RWPE1 (cell line): Measurements from ENCODE around the gene HELB.

Experiments
- CTCF ChIA-PET: fragments of 350-600 bp; sonication (Branson Sonifier 250); formaldehyde crosslinking; extraction: SDS; loops from one replicate; lab custom pipeline; 2021; lab: Yijun Ruan, JAX
- POLR2A ChIA-PET: fragments of 400-600 bp; formaldehyde crosslinking; extraction: SDS; loops from one replicate; lab custom pipeline; 2020; ENCODE audit warnings: antibody characterized with exemption; ENCODE audit not compliant: low non-redundant PET; lab: Yijun Ruan, JAX
- DNase-seq: peaks from one replicate; pipeline ENCODE4 v3.0.0; 2012; ENCODE audit warnings: low spot score
- H3K27ac ChIP-seq: fragments of 450-650 bp; 2 replicates; pipeline ENCODE4 v1.5.1; 2017
- CTCF ChIP-seq: fragments of 450-650 bp; conservative IDR thresholded peaks from 2 replicates; pipeline ENCODE4 v1.5.1; 2017; ENCODE audit warnings: low read depth, mild to moderate bottlenecking

HELB gene

GRCh38 chr12:66375560-66375959 lies 73.3 kb downstream of the HELB start:
- H3K27ac ChIP-seq: no peak overlapping the region
- ChIA-PET CTCF (interaction anchor here (0.8 kb wide), 1 partner anchor 11 kb away, joined by 4 read pairs; no protein-coding TSS in a partner anchor), POLR2A (no interaction called here)
- DNase-seq: no peak
- TF ChIP-seq CTCF: no peak

- no peak for DNase-seq
- TF ChIP-seq CTCF: no peak
- CTCF ChIA-PET: no interaction called here
- no peak overlapping the region for H3K27ac ChIP-seq
- POLR2A ChIA-PET: no interaction called here
These were observed 77.3 kb downstream of the HELB start for GRCh38 chr12:66379616-66380015.

GRCh38 chr12:66380769-66381535 lies 78.7 kb downstream of the HELB start:
- TF ChIP-seq CTCF: no peak
- no peak for DNase-seq
- H3K27ac ChIP-seq: no peak overlapping the region
- ChIA-PET CTCF (no interaction called here), POLR2A (no interaction called here)

GRCh38 chr12:66387117-66387516 lies 84.8 kb downstream of the HELB start:
- H3K27ac ChIP-seq: no peak overlapping the region
- ChIA-PET POLR2A (no interaction called here), CTCF (no interaction called here)
- no peak for TF ChIP-seq CTCF
- DNase-seq: no peak
